WERI-Rb-1 (cell line): Measurements from ENCODE around the gene UQCRHL.

Experiments
- DNase-seq: peaks from one replicate; pipeline ENCODE4 v3.0.0-alpha.2; 2020
- H3K27ac ChIP-seq: fragments of 250-450 bp; sonication (Bioruptor Pico); 2 replicates; pipeline ENCODE4 v1.5.1; 2020; ENCODE audit warnings: mild to moderate bottlenecking, moderate library complexity
- H3K27me3 ChIP-seq: fragments of 250-450 bp; sonication (Bioruptor Pico); 2 replicates; pipeline ENCODE4 v1.5.1; 2021; ENCODE audit warnings: mild to moderate bottlenecking, low read depth, moderate library complexity; ENCODE audit not compliant: insufficient read depth, severe bottlenecking
- H3K36me3 ChIP-seq: fragments of 250-450 bp; sonication (Bioruptor Pico); 2 replicates; pipeline ENCODE4 v1.5.1; 2020; ENCODE audit warnings: mild to moderate bottlenecking, moderate library complexity
- H3K4me3 ChIP-seq: 2 replicates; pipeline ENCODE4 v1.5.1; 2011; ENCODE audit warnings: low read depth, mild to moderate bottlenecking, control low read depth, low read length
- H3K9me3 ChIP-seq: fragments of 250-450 bp; sonication (Bioruptor Pico); 2 replicates; pipeline ENCODE4 v1.5.1; 2021; ENCODE audit warnings: mild to moderate bottlenecking, moderate library complexity; ENCODE audit not compliant: severe bottlenecking
- TF ChIP-seq, protein P1 (sequence below): IDR thresholded peaks from 2 replicates; pipeline ENCODE4 v1.5.1; 2011; ENCODE audit warnings: low read depth, mild to moderate bottlenecking, control low read depth, inconsistent platforms, low read length

The UQCRHL gene

DNA sequence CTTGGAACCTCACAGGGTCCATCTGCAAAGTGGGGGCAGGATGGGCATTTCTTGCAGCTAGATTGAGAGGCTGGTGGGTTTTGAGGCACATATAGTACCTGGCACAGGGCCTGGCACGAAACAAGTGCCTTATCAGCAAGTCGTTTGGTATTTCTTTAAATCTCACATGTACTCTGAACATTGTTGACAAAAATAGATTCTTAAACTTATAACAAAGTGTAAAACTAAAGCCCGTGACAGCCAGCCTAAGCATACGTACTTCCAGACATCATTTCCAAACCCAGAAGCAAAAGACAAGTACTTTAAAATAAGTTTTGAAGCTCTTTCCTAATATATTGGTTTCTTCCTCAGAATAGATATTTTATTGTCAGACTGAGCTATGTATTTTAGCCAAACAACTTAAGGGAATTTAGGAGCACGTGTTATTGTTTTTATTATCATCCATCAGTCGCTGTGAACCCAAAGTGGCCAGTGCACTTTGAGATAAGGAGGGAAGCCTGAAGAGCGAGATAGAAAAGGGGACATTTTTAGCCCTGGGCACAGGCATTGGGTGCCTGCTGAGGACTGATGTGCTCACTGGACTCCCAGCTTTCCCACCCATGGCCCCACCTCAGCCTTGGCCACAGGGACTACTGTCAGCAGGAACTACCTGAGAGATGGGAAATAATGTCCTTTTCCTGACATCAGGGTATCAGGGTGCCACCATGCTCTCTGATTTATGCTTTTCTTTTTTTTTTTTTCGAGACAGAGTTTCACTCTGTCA, 45.9 kb downstream of the UQCRHL start:
- TF ChIP-seq, protein P1, sequence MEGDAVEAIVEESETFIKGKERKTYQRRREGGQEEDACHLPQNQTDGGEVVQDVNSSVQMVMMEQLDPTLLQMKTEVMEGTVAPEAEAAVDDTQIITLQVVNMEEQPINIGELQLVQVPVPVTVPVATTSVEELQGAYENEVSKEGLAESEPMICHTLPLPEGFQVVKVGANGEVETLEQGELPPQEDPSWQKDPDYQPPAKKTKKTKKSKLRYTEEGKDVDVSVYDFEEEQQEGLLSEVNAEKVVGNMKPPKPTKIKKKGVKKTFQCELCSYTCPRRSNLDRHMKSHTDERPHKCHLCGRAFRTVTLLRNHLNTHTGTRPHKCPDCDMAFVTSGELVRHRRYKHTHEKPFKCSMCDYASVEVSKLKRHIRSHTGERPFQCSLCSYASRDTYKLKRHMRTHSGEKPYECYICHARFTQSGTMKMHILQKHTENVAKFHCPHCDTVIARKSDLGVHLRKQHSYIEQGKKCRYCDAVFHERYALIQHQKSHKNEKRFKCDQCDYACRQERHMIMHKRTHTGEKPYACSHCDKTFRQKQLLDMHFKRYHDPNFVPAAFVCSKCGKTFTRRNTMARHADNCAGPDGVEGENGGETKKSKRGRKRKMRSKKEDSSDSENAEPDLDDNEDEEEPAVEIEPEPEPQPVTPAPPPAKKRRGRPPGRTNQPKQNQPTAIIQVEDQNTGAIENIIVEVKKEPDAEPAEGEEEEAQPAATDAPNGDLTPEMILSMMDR, result no peak
- H3K4me3 ChIP-seq, result no peak overlapping the region
- H3K27ac ChIP-seq, result no peak overlapping the region
- H3K36me3 ChIP-seq, result peaks cover 12% of the 10 kb centered on the region
- H3K27me3 ChIP-seq, result no peaks in the 10 kb centered on the region
- H3K9me3 ChIP-seq, result no peaks in the 10 kb centered on the region
- no peak for DNase-seq

DNA sequence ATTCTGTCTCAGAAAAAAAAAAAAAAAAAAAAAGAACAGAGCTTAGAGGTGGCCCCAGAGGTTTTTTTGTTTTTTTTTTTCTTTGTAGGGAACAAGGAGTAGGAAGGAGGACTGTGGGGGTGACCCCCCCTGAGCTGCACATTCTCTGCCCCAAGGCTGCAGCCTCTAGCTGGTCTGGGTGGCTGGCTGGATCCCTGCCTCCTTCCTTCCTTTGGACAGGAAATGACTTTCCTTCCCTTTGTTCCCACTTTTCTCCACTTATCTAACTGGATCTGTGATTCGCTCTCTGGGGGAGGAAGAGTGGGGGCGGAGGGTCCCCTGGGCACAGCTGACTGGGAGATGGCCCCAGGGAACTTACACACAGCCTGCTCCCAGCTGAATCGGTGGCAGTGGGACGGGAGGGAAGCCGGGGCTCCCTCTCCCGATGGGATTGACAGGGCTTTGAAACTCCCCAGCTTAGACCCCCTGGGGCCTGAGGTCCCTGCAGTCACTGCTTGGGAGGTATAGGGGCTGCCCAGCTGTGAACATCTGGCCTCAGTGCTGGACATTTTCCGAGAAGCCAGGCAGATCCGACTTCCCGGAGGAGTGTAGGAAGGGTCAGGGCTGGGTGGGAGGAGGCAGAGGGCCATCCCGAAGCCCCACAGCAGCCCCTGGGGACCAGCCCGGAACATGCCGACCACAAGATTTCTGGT, 46.8 kb downstream of the UQCRHL start:
- Histone ChIP-seq H3K27me3 (no peaks in the 10 kb centered on the region), H3K36me3 (peaks cover 7% of the 10 kb centered on the region), H3K9me3 (no peaks in the 10 kb centered on the region), H3K27ac (no peak overlapping the region), H3K4me3 (no peak overlapping the region)
- TF ChIP-seq, protein P1, result no peak
- DNase-seq, result no peak

DNA sequence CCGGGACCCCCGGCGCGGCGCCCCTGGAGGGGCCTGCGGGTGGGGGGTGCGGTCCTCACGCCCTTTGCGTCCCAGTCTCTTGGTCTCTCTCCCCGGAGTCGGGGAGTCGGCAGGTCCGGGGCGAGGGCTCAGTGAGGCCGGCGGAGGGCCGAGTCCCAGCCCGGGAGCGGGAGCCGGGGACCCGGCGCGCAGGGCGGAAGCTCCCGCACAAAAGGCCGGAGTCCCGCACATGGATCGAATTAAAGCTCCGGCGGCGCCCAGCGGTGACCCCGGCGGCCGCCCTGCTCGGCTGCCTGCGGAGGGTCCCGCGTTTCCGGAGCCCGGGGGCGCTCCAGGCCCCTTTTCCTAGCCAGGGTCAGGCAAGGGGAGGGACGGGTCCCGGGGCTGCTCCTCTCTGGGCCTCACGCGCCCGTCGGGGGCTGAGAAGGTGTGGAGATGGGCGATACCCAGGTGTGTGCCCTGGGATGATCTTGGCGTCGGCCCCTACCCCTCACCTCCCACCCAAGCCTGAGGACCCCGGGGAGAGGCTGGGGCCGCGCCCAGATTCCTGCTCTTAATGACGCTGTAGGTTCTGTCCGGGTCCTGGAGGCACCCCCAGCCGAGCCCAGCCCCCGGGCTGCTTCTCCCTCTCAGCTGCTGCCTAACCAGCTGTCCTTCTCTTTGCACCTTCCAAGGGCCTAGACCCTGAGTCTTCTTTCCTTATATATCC, 48.3 kb downstream of the UQCRHL start:
- peak overlapping the region; percentile 60 for H3K4me3 ChIP-seq
- H3K36me3 ChIP-seq, result no peaks in the 10 kb centered on the region
- no peaks in the 10 kb centered on the region for H3K27me3 ChIP-seq
- no peak for DNase-seq
- peak overlapping the region; percentile 45 for H3K27ac ChIP-seq
- no peaks in the 10 kb centered on the region for H3K9me3 ChIP-seq
- TF ChIP-seq, protein P1, result no peak

DNA sequence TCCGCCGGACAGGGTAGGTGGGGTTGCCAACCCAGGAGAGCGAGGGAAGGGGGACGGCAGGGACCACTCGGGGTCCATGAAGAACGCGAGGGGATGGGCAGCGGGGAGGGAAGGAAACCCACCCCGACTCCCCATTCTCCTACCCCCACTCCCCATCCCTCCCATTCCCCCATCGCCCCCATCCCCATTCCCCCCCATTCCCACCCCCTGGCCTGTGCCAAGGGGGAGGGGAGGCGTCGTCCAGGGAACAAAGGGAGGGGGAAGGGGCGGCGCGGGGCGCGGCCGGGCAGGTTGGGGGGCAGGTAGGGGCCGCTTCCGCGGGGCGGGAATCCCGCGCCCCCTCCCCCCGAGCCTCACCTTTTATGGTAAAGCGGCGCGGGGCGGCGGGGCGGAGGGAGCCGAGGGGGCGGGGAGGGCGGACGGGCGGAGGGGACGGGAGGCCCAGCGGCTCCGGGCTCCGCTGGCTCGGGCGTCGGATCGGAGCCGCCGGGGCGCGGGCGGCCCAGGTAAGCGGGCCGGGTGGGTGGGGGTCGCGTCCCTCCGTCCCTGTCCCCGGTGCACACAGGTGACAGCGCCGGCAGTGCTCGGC, 49.0 kb downstream of the UQCRHL start, which contains the start of gene FBLIM1:
FBLIM1 (plus strand) TSS at position 453 of the 589 bp plus-strand sequence. CDS start 6,189 bp downstream, outside the sequence.
- peak within 1 kb of the TSS; percentile 60 for H3K4me3 ChIP-seq
- H3K27me3 ChIP-seq, result no peaks in the 10 kb centered on the region
- TF ChIP-seq, protein P1, result no peak
- DNase-seq, result peak; percentile 51
- peak within 1 kb of the TSS; percentile 45 for H3K27ac ChIP-seq
- no peaks in the 10 kb centered on the region for H3K36me3 ChIP-seq
- H3K9me3 ChIP-seq, result no peaks in the 10 kb centered on the region

DNA sequence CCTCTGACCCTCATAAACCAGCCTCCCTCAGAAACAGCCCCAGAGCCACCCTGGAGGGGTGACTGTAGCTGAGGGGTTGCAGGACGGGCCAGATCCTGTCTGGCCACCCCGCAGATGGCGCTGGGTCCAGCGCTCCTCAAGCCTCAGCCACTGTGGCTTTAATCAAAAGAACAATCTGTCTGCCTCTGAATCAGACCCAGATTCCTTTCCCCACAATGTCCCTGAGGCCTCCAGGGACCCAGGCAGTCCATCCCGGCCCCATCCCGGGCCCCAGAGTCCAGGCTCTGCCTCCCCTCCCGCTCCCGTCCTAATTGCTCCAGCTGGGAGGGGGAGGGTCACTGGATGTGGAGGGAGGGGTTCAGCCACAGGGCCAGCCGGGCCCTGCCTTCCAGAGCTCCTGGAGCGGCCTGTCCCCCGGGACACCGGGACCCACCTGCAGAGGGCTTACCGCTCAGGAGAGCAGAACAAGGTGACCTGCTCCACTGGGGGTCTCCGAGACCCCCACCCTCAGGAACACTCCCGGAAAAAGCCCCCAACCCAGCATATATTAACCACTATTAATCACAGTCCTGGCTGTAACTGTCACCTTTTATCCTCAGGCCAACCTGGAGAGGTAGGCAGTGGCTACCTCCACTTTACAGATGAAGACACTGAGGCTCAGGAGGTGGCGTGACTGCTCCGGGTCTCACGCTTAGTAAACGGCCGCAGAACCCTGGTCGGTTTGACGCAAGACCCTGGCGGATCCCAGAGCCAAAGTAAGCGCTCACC, 49.7 kb downstream of the UQCRHL start:
- Histone ChIP-seq H3K4me3 (peak overlapping the region; percentile 60), H3K36me3 (no peaks in the 10 kb centered on the region), H3K9me3 (no peaks in the 10 kb centered on the region), H3K27ac (peak overlapping the region; percentile 36; the same call in 1 of the 2 replicates), H3K27me3 (no peaks in the 10 kb centered on the region)
- TF ChIP-seq, protein P1, result no peak
- peak; percentile 58 for DNase-seq
